SK-N-MC (cell line): Measurements from ENCODE around the gene TM9SF1.

Experiments used
- EZH2 ChIP-seq: fragments of 200-600 bp; sonication (generic); IDR thresholded peaks from one replicate; pipeline ENCODE4 v1.6.1; 2017; ENCODE audit warnings: antibody characterized with exemption
- POLR2AphosphoS5 ChIP-seq: IDR thresholded peaks from 2 replicates; pipeline ENCODE4 v1.6.1; 2012; ENCODE audit warnings: mild to moderate bottlenecking, low read depth, low read length, borderline replicate concordance

GRCh38 chr14:24150567-24150966 is 44.7 kb downstream of the TM9SF1 start:
- no peak for TF ChIP-seq POLR2AphosphoS5
- no peak for TF ChIP-seq EZH2
